Nephron progenitor cell (in vitro differentiated cells): ENCODE data around the gene SPNS3.

Experiments
- DNase-seq: peaks from one replicate; pipeline ENCODE4 v3.0.0; 2021
- H3K27ac Mint-ChIP-seq: 2 replicates; pipeline ENCODE4 v1.8.0; 2021; ENCODE audit warnings: mild to moderate bottlenecking, moderate library complexity, mixed read lengths
- H3K27me3 Mint-ChIP-seq: 2 replicates; pipeline ENCODE4 v1.8.0; 2021; ENCODE audit warnings: mild to moderate bottlenecking, low read depth, mixed read lengths; ENCODE audit not compliant: poor library complexity
- H3K36me3 Mint-ChIP-seq: 2 replicates; pipeline ENCODE4 v1.8.0; 2021; ENCODE audit warnings: low read depth, mixed read lengths
- H3K4me1 Mint-ChIP-seq: 2 replicates; pipeline ENCODE4 v1.8.0; 2021; ENCODE audit warnings: mixed read lengths
- H3K4me3 Mint-ChIP-seq: 2 replicates; pipeline ENCODE4 v1.8.0; 2021; ENCODE audit warnings: mild to moderate bottlenecking, moderate library complexity, mixed read lengths
- H3K9me3 Mint-ChIP-seq: 2 replicates; pipeline ENCODE4 v1.8.0; 2021; ENCODE audit warnings: mild to moderate bottlenecking, moderate library complexity, mixed read lengths
- TF ChIP-seq, protein P1 (sequence below): fragments of 200-600 bp; sonication (generic); IDR thresholded peaks from 2 replicates; pipeline ENCODE4 v1.5.0; 2021; ENCODE audit warnings: antibody characterized with exemption

Gene SPNS3

DNA sequence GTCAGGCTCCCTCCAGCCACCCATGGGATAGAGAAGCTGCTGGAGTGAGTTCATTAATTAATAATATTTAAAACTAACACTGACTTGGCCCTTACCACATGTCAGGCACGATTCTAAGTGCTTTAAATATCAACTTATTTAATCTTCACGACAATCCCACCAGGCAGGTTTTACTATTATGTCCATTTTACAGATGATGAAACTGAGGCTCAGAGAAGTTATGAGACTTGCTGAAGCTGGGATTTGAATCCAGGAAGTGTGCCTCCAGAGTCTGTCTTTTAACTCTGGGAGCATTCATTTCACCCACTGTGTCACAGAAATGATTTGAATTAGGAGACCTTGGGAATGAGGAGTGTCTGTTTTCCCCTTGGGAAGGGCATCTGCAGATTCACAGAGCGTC is 8.8 kb downstream of the SPNS3 start:
- no peak overlapping the region for H3K27ac Mint-ChIP-seq
- H3K4me3 Mint-ChIP-seq = no peak overlapping the region
- no peaks in the 10 kb centered on the region for H3K9me3 Mint-ChIP-seq
- H3K27me3 Mint-ChIP-seq = peaks cover 26% of the 10 kb centered on the region
- TF ChIP-seq, protein P1, sequence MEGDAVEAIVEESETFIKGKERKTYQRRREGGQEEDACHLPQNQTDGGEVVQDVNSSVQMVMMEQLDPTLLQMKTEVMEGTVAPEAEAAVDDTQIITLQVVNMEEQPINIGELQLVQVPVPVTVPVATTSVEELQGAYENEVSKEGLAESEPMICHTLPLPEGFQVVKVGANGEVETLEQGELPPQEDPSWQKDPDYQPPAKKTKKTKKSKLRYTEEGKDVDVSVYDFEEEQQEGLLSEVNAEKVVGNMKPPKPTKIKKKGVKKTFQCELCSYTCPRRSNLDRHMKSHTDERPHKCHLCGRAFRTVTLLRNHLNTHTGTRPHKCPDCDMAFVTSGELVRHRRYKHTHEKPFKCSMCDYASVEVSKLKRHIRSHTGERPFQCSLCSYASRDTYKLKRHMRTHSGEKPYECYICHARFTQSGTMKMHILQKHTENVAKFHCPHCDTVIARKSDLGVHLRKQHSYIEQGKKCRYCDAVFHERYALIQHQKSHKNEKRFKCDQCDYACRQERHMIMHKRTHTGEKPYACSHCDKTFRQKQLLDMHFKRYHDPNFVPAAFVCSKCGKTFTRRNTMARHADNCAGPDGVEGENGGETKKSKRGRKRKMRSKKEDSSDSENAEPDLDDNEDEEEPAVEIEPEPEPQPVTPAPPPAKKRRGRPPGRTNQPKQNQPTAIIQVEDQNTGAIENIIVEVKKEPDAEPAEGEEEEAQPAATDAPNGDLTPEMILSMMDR = no peak
- no peaks in the 10 kb centered on the region for H3K36me3 Mint-ChIP-seq
- no peaks in the 10 kb centered on the region for H3K4me1 Mint-ChIP-seq
- DNase-seq = no peak

DNA sequence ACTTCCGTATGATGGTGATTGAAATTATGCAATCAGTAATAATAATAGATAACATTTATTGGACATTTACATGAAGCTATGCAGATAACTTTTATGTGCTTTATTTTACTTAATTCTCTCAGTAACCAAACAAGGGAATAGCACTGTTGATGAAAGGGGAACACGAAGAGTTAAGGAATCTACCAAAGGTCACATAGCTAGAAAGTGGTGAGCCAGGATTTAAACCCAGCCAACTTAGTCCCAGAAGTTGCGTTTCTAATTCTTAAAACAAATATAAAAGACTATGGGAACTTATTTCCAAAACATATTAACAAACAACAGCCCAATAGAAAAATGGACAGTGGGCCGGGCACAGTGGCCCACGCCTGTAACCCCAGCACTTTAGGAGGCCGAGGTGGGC is 9.7 kb downstream of the SPNS3 start:
- no peaks in the 10 kb centered on the region for H3K36me3 Mint-ChIP-seq
- H3K27me3 Mint-ChIP-seq = peaks cover 26% of the 10 kb centered on the region
- DNase-seq = no peak
- no peak overlapping the region for H3K27ac Mint-ChIP-seq
- no peaks in the 10 kb centered on the region for H3K9me3 Mint-ChIP-seq
- peaks cover 3% of the 10 kb centered on the region for H3K4me1 Mint-ChIP-seq
- no peak overlapping the region for H3K4me3 Mint-ChIP-seq
- TF ChIP-seq, protein P1 = no peak

DNA sequence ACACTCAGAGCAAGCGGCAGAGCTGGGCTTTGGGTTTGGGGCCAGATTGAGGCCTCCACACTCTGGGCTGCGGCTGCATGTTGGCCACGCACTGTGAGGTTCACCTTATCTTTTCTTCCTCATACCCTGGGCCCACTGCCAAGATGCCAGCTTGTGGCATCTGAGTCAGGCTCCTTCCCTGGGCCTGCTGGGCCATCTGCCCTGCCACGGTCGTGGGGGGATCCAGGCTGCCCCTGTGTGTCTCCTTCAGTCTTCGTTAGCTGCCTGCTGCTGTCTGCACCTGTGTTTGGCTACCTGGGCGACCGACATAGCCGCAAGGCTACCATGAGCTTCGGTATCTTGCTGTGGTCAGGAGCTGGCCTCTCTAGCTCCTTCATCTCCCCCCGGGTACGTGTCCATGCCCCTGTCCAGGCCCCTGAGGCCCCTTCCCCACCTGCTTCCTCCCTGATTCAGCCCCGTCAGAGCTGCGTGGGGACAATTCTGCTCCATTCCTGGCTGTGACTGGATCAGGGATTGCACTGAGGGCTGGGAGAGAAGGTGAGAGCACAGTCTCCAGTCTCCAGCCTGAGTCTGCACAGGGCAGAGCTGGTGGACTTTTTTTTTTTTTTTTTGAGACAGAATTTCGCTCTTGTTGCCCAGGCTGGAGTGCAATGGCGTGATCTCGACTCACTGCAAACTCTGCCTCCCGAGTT is 11.2 kb downstream of the SPNS3 start:
- Mint-ChIP-seq H3K4me3 (no peak overlapping the region), H3K27me3 (peaks cover 28% of the 10 kb centered on the region), H3K4me1 (peaks cover 7% of the 10 kb centered on the region), H3K36me3 (no peaks in the 10 kb centered on the region), H3K9me3 (no peaks in the 10 kb centered on the region), H3K27ac (peak overlapping the region; percentile 68)
- no peak for DNase-seq
- TF ChIP-seq, protein P1 = no peak

DNA sequence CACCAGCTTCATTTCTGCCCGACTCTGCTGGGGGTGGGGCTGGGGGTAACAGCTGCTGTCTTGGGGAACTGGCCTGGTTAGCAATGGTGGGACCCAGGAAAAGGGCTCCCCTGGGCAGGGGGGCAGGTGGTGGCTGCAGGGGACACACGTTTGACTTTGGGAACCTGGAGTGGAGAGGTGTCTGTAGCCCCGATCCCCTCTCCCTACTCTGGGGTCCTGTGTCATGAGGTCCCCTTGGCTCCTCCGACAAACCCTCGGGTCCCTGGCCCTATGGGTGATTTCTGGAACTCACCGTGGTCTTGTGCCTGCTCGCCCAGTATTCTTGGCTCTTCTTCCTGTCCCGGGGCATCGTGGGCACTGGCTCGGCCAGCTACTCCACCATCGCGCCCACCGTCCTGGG is 12.0 kb downstream of the SPNS3 start:
- Mint-ChIP-seq H3K4me3 (no peak overlapping the region), H3K36me3 (no peaks in the 10 kb centered on the region), H3K27me3 (peaks cover 20% of the 10 kb centered on the region), H3K27ac (no peak overlapping the region), H3K4me1 (peaks cover 7% of the 10 kb centered on the region), H3K9me3 (no peaks in the 10 kb centered on the region)
- TF ChIP-seq, protein P1 = no peak
- DNase-seq = no peak

DNA sequence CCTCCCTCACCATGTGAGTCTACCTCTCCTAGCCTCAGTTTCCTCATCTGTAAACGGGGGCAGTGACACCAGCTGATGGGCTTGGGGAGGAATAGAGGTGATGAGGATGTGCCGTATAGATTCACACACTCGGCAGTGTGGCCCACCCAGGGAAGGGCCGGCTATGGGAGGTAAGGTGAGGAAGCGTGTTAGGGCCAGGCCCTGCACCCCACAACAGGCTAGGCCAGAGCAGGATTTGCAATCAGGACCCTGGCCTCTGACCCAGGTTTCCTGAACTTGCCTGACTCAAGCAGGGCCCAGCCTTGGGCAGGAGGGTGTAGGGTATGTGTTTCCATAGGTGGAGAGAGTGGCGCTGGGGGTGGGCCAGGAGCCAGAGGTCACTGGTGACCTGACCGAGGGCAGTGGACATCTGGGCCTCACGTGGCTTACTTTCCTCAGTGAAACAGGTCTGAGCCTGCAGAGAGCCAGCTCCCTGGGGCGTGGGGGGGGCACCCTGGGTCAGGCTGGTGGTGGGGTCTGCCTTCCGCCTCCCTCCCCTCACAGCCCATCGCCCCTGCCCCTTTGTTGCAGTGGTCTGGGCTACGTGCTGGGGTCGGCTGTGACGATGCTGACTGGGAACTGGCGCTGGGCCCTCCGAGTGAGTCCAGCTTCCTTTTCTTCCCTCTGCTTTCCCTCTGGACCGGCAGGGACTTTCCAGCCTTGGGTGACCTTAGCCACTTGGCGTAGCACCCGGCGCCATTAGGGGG is 12.8 kb downstream of the SPNS3 start:
- Mint-ChIP-seq H3K4me3 (no peak overlapping the region), H3K9me3 (no peaks in the 10 kb centered on the region), H3K36me3 (no peaks in the 10 kb centered on the region), H3K27ac (no peak overlapping the region), H3K4me1 (peaks cover 7% of the 10 kb centered on the region), H3K27me3 (peaks cover 23% of the 10 kb centered on the region)
- DNase-seq = no peak
- TF ChIP-seq, protein P1 = no peak
